GM12891 (cell line): ENCODE results near the gene NOL7.

Source experiments
- POLR2A ChIP-seq: IDR thresholded peaks from 2 replicates; pipeline ENCODE4 v1.6.1; 2011; ENCODE audit warnings: low read depth, low read length, control low read depth
- POLR2AphosphoS5 ChIP-seq: IDR thresholded peaks from 2 replicates; pipeline ENCODE4 v1.6.1; 2011; ENCODE audit warnings: low read depth, low read length, control low read depth
- TAF1 ChIP-seq: IDR thresholded peaks from 2 replicates; pipeline ENCODE4 v1.6.1; 2011; ENCODE audit warnings: low read depth, low read length, control low read depth

GRCh38 chr6:13581700-13582229 is 33.4 kb upstream of the NOL7 start:
- TF ChIP-seq POLR2AphosphoS5 (no peak), TAF1 (no peak), POLR2A (no peak)
